Keratinocyte (primary cell): ENCODE results near the gene IFITM5. TPM values are rescaled to one million over a fixed set of nuclear protein-coding genes. Genes with fewer than 3 reads are reported as not detected.

Experiments
- DNase-seq: peaks from one replicate; pipeline ENCODE4 v3.0.0-alpha.2; 2011; ENCODE audit warnings: low read depth, missing footprints, low spot score
- FAIRE-seq: peaks from 2 replicates; lab custom pipeline; 2011; peaks lifted over from hg19 to GRCh38; lab: Jason Lieb, UNC
- H2AFZ ChIP-seq: 2 replicates; pipeline ENCODE4 v1.6.0; 2012; ENCODE audit warnings: low read length, control low read depth, inconsistent platforms; ENCODE audit not compliant: control insufficient read depth
- H3K27ac ChIP-seq: 2 replicates; pipeline ENCODE4 v1.5.1; 2011; ENCODE audit warnings: low read length; ENCODE audit not compliant: control insufficient read depth, insufficient read depth
- H3K27me3 ChIP-seq: 3 replicates; pipeline ENCODE4 v1.6.0; 2011; ENCODE audit warnings: low read length; ENCODE audit not compliant: control insufficient read depth, insufficient read depth; ENCODE audit errors: extremely low read depth
- H3K36me3 ChIP-seq, 2 experiments: 2 replicates in 1 of 2; 3 replicates in 1 of 2; pipeline ENCODE4 v1.5.1; 2011; ENCODE audit warnings: low read length in 2 of 2, mild to moderate bottlenecking in 1 of 2; ENCODE audit not compliant: control insufficient read depth in 2 of 2, insufficient read depth in 2 of 2; ENCODE audit errors: extremely low read depth in 1 of 2
- H3K4me1 ChIP-seq: 3 replicates; pipeline ENCODE4 v1.5.1; 2011; ENCODE audit warnings: low read length; ENCODE audit not compliant: control insufficient read depth, insufficient read depth; ENCODE audit errors: extremely low read depth
- H3K4me2 ChIP-seq: 3 replicates; pipeline ENCODE4 v1.6.0; 2011; ENCODE audit warnings: low read depth, low read length; ENCODE audit not compliant: control insufficient read depth, insufficient read depth; ENCODE audit errors: extremely low read depth
- H3K4me3 ChIP-seq, 3 experiments: fragments of 200-600 bp in 1 of 3; sonication (generic) in 1 of 3; 2 replicates in 2 of 3; 3 replicates in 1 of 3; pipeline ENCODE4 v1.5.1; 2011 to 2016; ENCODE audit warnings: low read length in 3 of 3, mild to moderate bottlenecking in 3 of 3, control low read depth in 2 of 3, inconsistent platforms in 1 of 3, low read depth in 1 of 3, mixed read lengths in 1 of 3, mixed run types in 1 of 3, moderate library complexity in 1 of 3; ENCODE audit not compliant: control insufficient read depth in 2 of 3, insufficient read depth in 2 of 3; ENCODE audit errors: extremely low read depth in 1 of 3
- H3K79me2 ChIP-seq: 2 replicates; pipeline ENCODE4 v1.6.0; 2012; ENCODE audit warnings: low read length; ENCODE audit not compliant: control insufficient read depth, insufficient read depth
- H3K9ac ChIP-seq: 3 replicates; pipeline ENCODE4 v1.6.0; 2011; ENCODE audit warnings: low read length; ENCODE audit not compliant: control insufficient read depth, insufficient read depth; ENCODE audit errors: extremely low read depth
- H3K9me1 ChIP-seq: 3 replicates; pipeline ENCODE4 v1.6.0; 2011; ENCODE audit warnings: low read length; ENCODE audit not compliant: control insufficient read depth, insufficient read depth; ENCODE audit errors: extremely low read depth
- H3K9me3 ChIP-seq: 2 replicates; pipeline ENCODE4 v1.5.1; 2012; ENCODE audit warnings: low read depth, low read length; ENCODE audit not compliant: control insufficient read depth
- H4K20me1 ChIP-seq: 3 replicates; pipeline ENCODE4 v1.6.0; 2011; ENCODE audit warnings: low read length; ENCODE audit not compliant: control insufficient read depth, insufficient read depth; ENCODE audit errors: extremely low read depth
- EZH2 ChIP-seq: IDR thresholded peaks from one replicate; pipeline ENCODE4 v1.6.1; 2012; ENCODE audit warnings: inconsistent platforms, mild to moderate bottlenecking, low read length, moderate library complexity
- dilution Hi-C: fragments of 300-500 bp; cut with MboI; formaldehyde crosslinking; loops from one replicate; pipeline ENCODE4 v1.7.0; 2020; ENCODE audit warnings: low sequenced_read_pairs; ENCODE audit not compliant: extremely low pct_ligation_motif_present
- polyA plus RNA-seq, 5 experiments: library from polyadenylated mRNA; depleted of rRNA in 3 of 5; stranded (reverse) in 3 of 5; stranded (forward) in 1 of 5; unstranded in 1 of 5; fragments of >200 nt; gene quantifications; 1 replicate in 1 of 5; 2 replicates in 3 of 5; 3 replicates in 1 of 5; pipeline versions ENCODE4 v1.2.1 to v1.2.3, GENCODE V29; 2011 to 2012; ENCODE audit warnings: missing spikeins in 2 of 5, low read depth in 1 of 5, low replicate concordance in 1 of 5
- TF ChIP-seq, protein P1 (sequence below), 3 experiments: IDR thresholded peaks in 1 of 3; conservative IDR thresholded peaks in 1 of 3; optimal IDR thresholded peaks in 1 of 3; 2 replicates in 2 of 3; 3 replicates in 1 of 3; pipeline versions ENCODE3 to v1.5.1; 2011; ENCODE audit warnings: low read length in 3 of 3, mild to moderate bottlenecking in 3 of 3, moderate library complexity in 2 of 3, control low read depth in 1 of 3, inconsistent platforms in 1 of 3; ENCODE audit not compliant: insufficient read depth in 2 of 3; ENCODE audit errors: extremely low read depth in 1 of 3

IFITM5 gene
- polyA plus RNA-seq, 1 donor (not counting 4 experiments of a cell fraction or from before 2014, with no cell fraction given): not detected

GRCh38 chr11:282630-283360, 16.5 kb downstream of the IFITM5 start:
- H3K79me2 ChIP-seq: no peaks in the 10 kb centered on the region
- H3K9me1 ChIP-seq: no peaks in the 10 kb centered on the region
- H3K9ac ChIP-seq: no peak overlapping the region
- dilution Hi-C loops: no loop called here
- H3K27me3 ChIP-seq: peaks cover 75% of the 10 kb centered on the region
- TF ChIP-seq, protein P1, sequence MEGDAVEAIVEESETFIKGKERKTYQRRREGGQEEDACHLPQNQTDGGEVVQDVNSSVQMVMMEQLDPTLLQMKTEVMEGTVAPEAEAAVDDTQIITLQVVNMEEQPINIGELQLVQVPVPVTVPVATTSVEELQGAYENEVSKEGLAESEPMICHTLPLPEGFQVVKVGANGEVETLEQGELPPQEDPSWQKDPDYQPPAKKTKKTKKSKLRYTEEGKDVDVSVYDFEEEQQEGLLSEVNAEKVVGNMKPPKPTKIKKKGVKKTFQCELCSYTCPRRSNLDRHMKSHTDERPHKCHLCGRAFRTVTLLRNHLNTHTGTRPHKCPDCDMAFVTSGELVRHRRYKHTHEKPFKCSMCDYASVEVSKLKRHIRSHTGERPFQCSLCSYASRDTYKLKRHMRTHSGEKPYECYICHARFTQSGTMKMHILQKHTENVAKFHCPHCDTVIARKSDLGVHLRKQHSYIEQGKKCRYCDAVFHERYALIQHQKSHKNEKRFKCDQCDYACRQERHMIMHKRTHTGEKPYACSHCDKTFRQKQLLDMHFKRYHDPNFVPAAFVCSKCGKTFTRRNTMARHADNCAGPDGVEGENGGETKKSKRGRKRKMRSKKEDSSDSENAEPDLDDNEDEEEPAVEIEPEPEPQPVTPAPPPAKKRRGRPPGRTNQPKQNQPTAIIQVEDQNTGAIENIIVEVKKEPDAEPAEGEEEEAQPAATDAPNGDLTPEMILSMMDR (optimal IDR thresholded peaks at IDR 0.05 in 1 of 3, IDR thresholded peaks at IDR 0.05 in 1 of 3, conservative IDR thresholded peaks at IDR 0.05 in 1 of 3; ENCODE audit: extremely low read depth in 1 of 3, insufficient read depth in 2 of 3, low read length in 3 of 3): no peak
- TF ChIP-seq EZH2: no peak
- no peak overlapping the region for H3K27ac ChIP-seq
- DNase-seq (no peak), FAIRE-seq (no peak)
- H3K4me1 ChIP-seq: peaks cover under 1% of the 10 kb centered on the region
- no peaks in the 10 kb centered on the region for H3K9me3 ChIP-seq
- no peaks in the 10 kb centered on the region for H4K20me1 ChIP-seq
- H3K36me3 ChIP-seq: no peaks in the 10 kb centered on the region
- no peak overlapping the region for H3K4me3 ChIP-seq
- no peak overlapping the region for H2AFZ ChIP-seq
- H3K4me2 ChIP-seq: no peak overlapping the region

GRCh38 chr11:282171-282570, 17.2 kb downstream of the IFITM5 start:
- dilution Hi-C loops: no loop called here
- no peaks in the 10 kb centered on the region for H3K9me3 ChIP-seq
- no peak overlapping the region for H3K9ac ChIP-seq
- no peak overlapping the region for H3K27ac ChIP-seq
- peaks cover 72% of the 10 kb centered on the region for H3K27me3 ChIP-seq
- no peak overlapping the region for H3K4me3 ChIP-seq
- no peaks in the 10 kb centered on the region for H4K20me1 ChIP-seq
- H3K4me2 ChIP-seq: no peak overlapping the region
- no peaks in the 10 kb centered on the region for H3K9me1 ChIP-seq
- TF ChIP-seq, protein P1 (optimal IDR thresholded peaks at IDR 0.05 in 1 of 3, IDR thresholded peaks at IDR 0.05 in 1 of 3, conservative IDR thresholded peaks at IDR 0.05 in 1 of 3; ENCODE audit: extremely low read depth in 1 of 3, insufficient read depth in 2 of 3, low read length in 3 of 3): no peak
- TF ChIP-seq EZH2: no peak
- no peaks in the 10 kb centered on the region for H3K79me2 ChIP-seq
- no peaks in the 10 kb centered on the region for H3K4me1 ChIP-seq
- DNase-seq: no peak
- no peak overlapping the region for H2AFZ ChIP-seq
- FAIRE-seq: no peak
- no peaks in the 10 kb centered on the region for H3K36me3 ChIP-seq
